Medulla oblongata (tissue), 1 donor: ENCODE results near the gene SH3BP4.

ENCODE experiments used
- DNase-seq: peaks from one replicate; pipeline ENCODE4 v3.0.0-alpha.2; 2015; ENCODE audit errors: extremely low spot score

The SH3BP4 gene

DNA sequence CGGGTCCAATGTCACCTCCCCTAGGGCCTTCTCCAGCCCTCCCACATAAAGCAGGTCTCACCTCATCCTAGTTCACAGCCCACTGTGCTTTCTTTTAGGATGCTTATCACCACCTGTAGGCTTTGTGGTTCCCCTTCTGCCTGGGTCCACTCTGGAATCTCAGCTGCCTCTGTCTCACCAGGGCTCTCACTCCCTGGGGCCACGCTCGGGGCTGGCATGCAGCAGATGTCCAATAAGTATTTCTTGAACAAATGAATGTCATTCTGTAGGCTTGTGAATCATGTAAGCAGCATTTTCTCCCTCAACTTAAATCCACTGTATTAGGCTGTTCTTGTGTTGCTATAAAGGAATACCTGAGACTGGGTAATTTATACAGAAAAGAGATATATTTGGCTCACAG, 4.3 kb upstream of the SH3BP4 start:
- no peak for DNase-seq

DNA sequence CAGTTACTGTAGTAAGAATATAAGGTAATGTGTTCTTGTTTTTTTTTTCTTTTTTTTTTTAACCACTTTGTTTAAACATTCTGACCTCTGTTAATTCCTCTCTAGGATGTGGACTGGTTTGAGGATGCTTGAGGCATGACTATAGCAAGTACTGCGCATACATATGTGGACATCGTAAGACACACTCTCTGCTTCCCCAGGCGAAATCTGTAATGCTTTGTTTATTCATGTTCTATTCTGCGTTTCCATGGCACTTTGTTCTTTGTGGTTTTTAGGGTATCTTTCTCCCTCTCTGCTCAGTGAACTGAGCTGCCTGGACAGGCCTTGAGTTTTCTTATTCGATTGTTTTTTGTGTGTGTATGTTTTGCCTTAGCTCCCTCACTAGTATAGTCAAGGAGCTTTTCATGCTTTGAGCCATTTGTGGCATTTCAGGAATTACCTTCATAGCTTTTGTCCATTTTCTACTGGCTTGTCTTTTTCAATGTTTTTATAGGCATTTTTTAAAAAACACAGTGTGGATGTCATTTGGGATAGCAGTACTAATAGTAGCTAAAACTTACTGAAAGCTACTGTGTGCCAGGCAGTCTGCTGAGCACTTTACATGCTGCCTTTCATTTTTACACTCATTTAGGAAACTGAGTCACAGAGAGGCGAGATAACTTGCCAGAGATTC, 1.9 kb upstream of the SH3BP4 start:
- DNase-seq = peak; percentile 41

DNA sequence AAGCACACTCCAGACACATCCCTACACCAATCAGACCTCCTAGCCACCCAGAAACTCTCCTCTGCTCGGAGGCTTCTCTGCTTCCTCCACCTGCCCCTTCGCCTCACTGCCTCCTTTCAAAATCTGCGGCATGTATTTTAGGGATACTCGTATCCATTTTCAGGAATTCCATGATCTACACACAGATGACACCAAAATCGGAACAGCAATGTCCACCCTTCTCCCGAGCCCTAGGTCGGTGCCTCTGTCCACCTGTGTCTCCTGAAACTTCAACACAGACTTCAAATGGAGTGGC, 1.4 kb upstream of the SH3BP4 start:
- DNase-seq = no peak

DNA sequence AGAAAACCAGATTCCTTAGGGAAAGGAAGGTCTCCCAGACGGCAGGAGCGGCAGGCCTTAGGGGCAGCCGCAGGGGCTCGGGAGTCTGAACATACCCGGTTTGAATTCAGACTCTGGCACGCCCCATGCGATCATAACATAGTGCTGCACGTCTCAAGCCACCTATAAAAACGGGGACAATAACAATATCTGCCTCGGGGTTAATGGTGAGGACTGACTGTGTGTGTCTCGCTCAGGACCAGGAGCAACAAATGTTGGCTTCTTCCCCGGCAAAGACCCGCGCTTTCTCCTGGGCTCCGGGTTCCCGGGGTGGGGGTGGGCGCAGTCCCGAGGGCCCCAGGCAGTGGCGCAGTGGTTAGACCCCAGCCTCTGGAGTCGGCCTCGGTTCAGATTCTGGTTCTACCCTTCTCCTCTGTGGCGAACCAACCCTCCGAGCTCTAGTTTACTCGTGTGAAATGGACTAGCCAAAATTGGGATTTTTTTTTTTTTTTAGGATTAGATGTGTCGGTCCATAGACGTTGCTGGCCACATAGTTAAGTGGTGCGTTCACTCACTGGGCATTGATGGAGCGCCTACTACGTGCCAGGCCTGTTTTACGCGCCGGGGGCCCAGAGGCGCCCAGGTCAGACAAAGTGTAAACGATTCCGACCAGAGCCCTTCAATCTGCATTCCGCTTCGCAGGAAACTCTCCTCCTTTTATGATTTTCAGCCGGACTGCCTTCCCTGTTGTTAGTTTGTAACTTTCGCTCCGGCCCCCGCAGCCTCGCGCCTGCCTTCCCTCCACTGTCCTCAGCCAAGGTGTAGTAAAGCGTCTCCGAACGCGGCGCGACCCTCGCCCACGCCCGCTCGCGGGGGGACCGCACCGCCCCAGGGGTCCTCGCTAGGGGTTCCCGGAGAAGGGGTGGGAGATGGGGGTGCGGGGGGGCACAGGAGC, 820 bp upstream of the SH3BP4 start:
- DNase-seq = peak; percentile 25

DNA sequence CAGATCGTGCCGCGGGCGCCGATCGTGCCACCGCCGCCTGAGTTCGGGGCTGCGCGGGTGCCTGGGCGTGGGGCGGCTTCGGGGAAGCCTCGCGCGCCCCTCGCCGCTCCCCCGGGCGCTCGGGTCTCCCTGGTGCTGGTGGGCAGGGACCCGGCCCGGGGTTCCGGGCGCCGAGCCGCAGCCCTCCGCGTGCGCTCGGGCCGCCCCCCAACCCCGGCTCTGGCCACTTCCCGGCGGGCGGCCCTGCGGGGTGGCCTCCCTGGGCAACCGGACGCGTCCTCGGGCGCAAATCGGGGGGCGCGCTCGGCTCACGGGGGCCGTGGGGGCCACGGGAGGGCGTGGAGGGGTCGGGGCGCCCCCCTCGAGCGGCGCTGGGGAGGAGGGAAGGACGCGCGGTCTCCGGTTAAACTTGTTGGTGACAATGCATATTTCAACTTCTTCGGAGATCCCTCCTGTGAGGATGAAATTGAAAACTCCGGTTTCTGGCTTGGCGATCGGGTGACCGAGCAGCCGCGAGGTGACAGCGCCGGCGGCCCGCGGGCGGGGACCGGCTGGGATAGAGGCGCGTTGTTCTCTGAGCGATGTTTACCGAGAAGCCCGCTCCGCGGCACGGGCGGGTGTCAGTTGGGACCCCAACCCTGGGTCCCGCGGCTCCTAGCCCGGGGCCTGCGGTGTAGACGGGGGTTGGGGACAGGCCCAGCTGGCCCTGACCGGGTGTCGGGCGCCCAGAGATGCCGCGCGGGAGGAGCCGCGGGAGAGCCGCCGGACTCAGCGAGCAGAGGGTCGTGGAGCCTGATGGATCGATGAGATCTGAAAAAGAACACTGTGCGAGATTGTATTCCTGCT, 676 bp downstream of the SH3BP4 start:
- peak; percentile 42 for DNase-seq

DNA sequence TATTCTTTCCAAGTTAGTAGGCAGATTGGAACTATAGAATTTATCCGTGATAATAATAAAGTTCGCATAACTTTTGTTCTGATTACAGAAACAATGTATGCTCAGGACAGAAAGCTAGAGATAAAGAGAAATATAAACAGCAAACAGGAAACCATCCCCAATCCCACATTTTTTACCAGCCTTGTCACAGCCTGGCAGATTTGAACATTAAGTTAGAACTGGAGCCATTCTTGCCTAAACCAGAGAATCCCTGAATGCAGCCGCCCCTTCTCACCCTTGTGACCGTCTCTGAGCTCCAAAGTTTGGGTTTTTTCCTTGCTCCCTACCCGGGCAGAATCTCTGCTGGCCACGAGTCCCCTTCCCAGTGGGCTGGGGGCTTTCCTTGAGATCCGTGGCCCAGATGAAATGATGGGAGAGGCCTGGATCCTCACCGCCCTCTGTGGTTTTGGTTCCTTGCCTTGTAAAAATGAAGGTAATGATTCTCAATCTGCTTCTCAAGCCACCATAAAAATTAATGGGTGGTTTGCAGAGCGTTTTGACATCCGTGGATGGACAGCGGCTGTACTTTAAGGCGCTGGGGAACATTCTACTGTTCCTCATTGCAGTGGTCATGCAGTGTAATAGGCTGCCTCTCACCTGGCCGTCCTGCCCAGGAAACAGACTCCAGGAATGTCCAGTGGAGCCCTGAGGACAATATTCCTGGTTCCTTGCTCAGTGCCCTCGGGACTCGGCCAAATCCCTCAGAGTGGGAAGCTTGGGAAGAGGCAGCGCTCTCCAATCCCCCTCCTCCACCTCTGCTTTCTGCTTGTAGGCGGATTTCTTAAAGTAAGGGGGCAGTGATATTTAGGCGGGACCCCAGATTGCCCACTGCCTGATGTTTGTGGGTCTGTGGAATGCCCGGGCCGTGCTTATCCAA, 1.6 kb downstream of the SH3BP4 start:
- peak; percentile 43 for DNase-seq

DNA sequence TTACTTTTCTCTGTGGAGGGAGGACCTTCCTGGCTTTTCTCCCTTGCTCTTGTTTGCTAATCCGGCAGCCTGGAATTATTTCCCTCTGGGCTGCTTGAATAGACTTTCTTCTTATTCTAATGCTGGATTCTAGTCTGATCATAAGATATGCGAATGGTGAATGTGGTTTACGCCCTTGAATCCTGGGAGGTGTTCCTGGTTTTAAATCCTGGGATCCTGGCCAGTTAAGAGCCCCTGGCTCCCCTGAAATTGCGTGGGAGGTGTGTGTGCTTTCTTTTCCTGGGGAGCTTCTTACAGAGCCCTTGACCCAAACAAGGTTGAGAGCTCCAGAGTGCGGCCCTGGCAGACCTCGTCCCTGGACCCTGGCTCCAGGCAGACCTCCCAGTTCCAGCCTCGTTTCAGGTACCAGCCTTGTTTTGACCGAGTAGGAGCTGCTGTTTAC, 2.8 kb downstream of the SH3BP4 start:
- DNase-seq = peak; percentile 50

DNA sequence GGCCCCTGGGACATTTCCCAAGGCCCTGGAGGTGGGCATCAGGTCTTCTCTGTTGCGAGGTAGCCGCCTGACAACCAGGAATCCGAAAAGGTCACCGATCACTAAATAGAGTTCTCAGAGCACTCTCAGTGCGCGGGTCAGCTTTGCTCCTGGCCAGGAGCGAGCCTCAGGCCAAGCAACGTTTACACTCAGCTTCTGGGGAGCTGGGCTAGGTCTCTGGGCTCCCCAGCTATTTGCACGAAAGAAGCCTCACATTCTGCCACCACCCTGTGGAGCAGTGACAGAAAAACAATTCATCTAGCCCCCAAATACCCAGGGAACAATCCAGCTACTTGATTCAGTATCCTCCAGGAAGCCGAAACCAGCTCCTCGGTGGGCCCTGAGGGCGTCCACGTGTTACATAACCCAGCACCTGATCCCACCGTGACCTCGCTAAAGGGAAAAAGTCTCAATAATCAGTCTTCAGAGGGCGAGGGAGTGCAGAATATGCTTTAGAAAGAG, 3.3 kb downstream of the SH3BP4 start:
- peak; percentile 54 for DNase-seq

DNA sequence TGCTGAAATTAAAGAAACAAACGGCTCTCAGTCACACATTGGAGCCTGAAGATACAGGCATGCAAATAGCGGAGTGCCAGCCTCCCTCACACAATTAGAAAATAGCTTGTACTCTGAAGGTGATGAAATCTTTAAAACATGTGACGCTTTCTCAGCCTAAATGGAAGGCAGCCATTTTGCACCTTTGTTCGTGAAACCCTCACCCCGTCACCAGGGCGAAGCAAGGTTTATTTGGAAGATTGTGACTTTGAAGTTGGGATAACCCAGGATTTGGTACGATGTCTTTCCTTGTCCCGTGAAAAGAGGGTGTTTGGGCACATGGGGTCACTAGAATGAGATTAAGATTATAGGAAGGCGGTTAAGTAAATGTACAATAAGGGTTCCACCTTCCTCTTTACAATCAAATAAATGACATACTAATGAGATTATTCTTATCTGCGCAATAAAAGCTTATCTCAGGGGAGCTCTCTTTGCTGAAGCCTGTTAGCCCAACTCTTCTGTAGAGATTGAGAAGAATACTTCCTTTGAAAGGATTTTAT, 4.2 kb downstream of the SH3BP4 start:
- DNase-seq = no peak

DNA sequence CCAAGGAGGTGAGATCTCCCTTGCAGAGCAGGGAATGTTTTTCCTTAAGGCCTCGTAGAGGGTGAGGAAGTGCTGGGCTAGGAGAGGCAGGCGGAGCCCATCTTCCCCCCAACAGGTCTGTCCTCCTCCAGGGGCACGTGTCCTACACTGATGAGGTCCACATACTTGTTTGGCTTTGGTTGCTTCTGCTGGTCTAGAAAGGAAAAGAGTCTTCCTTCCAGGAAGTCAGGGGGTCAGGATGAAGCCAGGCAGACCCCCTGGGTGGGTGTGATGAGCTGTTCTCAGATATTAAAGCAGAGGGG, 6.0 kb downstream of the SH3BP4 start:
- DNase-seq = no peak

DNA sequence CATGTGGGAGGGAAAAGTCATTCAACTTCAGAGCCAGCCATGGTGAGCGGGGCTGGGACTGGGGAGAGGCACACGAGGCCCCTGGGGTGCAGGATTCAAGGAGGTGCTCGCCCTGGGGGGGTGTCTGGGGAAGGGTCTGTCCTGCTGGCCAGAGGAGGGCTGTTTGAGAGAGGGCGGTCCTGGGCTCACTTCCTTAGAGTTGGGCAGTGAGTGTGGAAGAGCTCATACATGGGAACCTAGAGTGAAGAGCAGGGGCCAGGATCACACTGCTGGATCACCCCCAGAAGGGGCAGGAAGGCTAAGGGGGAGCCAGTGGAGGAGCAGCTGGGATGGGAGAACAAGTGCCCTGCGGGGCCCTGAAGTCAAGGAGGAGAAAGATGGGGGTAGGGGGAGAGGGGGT, 6.5 kb downstream of the SH3BP4 start:
- DNase-seq = no peak

DNA sequence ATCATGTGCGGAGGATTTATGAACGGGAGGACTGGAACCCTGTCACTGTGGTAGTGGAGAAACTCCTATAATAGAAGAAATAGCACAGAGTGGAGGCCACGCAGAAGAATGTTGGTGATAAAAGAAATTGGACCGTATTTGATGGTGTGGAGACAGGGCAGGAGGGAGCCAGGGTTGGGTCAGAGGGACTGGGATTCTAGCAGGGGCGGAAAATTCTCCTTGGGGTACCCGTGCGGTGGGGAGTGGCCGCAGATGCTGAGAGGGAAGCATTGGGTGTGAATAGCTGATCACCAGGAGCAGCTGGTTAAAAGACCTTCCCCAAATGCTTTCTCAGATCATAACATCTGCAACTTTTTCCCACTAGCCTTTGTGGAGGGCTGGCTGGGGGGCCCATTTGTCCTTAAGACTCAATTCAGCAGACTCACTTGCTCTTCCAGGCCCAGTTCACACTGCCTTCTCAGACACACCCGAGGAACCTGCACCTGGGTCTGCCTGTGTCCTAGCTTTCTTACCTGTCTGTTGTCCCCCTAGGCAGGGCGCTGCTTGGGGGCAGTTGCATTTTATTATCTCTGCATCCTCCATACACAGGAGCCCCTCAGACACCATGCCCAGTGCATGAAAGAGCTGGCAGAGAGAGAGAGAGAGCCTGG, 7.1 kb downstream of the SH3BP4 start:
- no peak for DNase-seq

DNA sequence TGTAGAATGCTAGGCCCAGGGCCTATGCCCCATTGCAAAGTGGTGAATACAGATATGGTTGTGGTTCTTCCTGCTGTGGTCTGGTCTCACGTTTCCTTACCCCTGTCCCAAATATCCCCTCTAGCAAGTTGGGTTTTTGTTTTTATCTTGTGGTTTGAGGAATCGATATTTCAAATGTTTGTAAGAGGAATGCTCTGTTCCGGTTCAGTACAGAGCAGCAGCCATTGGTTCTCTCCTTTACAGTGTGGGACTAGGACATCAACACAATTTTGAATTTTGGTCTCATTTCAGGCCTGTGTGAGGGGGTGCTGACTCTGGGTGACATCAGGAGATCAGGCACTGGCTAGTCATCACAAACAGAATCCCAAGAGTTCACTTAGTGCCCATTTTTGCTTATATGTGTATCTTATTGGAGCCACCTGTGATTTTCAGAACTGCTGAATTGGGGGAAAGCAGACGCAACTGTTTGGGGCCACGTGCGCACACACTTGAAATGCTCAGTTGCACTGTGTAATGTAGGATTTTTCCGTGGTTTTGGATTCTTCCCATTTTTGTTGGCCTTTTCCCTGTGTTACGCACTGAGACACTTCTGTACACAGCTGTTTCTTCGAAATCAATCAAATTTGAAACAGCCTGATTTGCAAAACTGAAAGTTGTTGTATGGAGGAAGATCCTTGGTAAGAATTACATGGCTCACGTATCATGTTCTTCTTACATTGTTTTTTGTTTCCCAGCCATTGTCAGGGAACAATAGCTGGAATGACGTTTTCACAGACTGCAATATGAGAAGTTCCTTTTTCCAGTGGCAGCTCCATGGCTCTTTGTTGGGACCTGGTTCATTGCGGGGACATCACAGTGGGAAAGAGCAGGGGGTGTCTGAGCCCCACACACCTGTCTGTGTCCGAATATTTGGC, 8.6 kb downstream of the SH3BP4 start:
- peak; percentile 81 for DNase-seq

DNA sequence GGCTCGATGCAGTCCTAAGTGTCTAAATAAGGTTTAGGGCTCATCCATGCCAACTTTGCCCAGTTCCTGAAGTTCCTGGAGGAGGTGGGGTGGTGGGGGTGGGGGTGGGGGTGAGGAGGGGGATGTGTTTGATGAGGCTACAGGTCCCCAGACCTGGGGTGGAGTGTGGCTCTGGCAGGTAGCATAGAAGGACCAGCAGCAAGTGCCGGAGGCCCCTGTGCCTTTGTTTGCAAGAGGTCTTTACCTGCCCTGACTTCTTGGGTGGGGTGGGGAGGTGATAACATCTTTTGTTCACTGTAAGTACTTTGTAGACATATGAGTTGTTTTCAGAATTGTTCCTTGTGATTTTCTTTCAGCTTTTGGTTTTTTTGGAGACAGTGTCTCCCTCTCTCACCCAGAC, 10.0 kb downstream of the SH3BP4 start:
- no peak for DNase-seq

DNA sequence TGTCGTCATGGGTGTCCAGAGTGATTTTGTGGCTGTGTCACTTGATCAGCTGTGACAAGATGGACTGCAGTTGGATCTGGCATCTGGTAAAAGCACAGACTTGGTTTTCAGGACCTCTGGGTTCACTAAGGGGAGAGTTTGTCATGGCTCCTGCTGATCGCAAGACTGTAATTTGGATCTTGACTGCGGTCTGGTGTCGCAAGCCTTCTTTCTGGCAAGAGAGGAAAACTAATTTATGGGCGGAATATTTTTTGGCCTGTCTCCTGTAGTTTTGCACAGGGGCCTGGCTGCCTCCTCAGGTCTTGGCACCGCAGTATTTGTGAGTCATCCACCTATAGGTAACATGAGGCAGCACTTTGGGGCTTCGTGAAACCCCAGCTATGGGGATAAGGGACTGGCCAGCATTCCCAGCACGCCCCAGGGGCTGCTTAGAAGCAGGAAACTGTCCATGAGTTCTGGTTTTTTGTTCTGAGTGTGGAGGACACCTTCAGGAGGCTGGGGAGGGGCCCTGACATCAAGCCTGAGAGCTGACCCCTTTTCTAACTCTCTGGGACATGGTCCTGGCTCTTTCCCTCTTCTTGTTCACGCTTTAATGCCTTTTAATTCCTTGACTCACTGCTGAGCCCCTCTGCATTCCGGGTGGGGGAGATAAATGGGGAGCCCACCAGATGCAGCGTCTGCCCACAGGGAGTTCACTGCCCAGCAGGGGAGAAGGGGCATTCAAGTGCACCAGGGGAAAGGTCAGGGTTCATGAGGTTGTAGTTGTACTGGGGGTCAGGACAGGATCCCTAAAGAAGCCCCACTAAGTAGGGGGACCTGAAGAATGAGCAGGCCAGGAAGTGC, 12.2 kb downstream of the SH3BP4 start:
- DNase-seq = no peak

DNA sequence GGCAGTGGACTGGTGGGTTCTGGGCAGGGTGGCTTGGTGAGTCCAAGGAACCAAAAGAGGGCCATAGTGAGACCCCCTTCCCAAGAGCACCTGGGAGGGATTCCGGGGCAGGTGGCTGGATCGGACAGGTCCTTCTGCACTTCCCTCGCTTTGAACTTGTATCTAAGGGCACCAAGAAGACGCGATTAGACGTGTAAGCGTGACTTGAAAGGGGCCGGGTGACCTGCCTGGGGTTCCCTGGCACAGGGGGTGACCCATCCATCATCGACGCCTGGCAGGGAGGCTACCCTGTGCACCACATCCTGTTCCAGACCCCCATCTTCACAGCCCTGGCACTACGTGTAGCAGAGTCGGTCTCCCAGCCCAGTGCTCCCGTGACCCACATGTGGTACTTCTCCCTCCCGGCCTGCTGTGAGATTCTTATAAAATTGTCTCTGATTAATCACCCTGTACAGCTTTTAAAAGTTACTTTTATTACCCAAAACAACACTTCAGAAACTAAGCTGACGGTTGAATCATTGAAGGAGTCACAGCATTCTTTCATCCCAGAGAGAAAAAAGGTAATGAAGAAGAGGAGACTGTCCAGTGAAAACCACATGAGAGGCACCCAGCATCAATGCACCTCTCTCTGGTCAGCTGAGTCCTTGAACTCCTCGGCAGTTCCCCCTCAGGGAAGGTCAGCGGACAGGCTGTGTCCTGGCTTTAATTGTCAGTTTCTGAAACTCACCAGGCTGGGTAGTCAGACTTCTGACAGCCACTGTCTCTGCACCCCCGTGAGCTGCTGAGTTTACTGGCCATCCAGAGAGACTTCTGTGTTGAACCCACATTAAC, 13.0 kb downstream of the SH3BP4 start:
- no peak for DNase-seq

DNA sequence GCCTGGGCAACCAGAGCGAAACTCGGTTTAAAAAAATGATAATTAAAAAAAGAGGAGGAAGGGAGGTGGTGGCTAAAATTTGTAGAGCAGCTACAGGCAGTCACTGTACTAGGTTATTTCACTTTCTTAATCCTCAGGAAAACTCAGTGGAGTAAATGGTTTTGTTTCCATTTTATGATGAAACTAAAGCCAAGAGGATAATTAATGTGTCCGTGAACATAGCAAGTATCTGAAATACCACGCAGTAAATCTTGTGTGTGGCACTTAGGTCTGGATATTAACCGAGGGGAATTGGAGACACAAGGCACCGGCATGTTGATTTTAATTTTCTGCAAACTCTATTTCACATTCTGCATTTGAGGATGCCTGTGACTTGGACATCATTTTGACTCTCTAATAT, 14.5 kb downstream of the SH3BP4 start:
- DNase-seq = no peak
